ENCODE results near the gene DNAJB13. TPM values are rescaled to one million over a fixed set of nuclear protein-coding genes. Genes with fewer than 3 reads are reported as not detected.

DNAJB13 gene
- total RNA-seq, 2 experiments from 2014 or later = 0.37 to 0.57 TPM

DNA sequence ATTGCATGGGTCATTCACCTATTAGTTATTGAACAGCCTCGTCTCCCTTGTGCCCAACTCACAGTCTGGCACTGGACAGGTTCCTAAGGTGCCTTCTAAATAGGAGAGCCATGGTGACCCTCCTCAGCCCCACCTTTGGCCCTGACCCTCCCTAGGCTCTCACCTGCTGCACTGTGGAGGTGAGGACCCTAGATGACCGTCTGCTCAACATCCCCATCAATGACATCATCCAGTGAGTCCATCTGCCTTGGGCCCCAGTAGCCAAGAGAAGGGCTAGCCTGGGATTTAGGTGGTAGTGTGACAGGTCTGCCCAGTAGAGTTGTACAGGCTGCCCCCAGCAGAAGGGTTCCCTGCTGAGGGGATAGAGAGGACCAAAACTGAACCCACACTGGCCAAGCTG is 18.3 kb downstream of the DNAJB13 start:
- DNase-seq (no peak), ATAC-seq (no peak)
- no peak overlapping the region for H3K4me3 Mint-ChIP-seq
- peaks cover 77% of the 10 kb centered on the region for H3K4me1 Mint-ChIP-seq
- peaks cover 3% of the 10 kb centered on the region for H3K36me3 Mint-ChIP-seq (ENCODE audit: low read depth)
- H3K27me3 Mint-ChIP-seq = no peaks in the 10 kb centered on the region
- no peaks in the 10 kb centered on the region for H3K9me3 Mint-ChIP-seq (ENCODE audit: low read depth)
- intact Hi-C loops (cut with DNase I, micrococcal nuclease) = loop anchor here in 1 of 2 experiments (10.0 kb wide), 2 partner anchors 286 to 336 kb away; no protein-coding TSS in a partner anchor
- CTCF ChIA-PET = interaction anchor here (0.6 to 1.0 kb wide), 2 partner anchors 9 to 1142 kb away, joined by 3 read pairs; no protein-coding TSS in a partner anchor
- POLR2A ChIA-PET = interaction anchor here (0.6 to 1.1 kb wide), 2 partner anchors 10 to 180 kb away, joined by 3 to 4 read pairs; no protein-coding TSS in a partner anchor
- peak overlapping the region; percentile 63 for H3K27ac Mint-ChIP-seq

DNA sequence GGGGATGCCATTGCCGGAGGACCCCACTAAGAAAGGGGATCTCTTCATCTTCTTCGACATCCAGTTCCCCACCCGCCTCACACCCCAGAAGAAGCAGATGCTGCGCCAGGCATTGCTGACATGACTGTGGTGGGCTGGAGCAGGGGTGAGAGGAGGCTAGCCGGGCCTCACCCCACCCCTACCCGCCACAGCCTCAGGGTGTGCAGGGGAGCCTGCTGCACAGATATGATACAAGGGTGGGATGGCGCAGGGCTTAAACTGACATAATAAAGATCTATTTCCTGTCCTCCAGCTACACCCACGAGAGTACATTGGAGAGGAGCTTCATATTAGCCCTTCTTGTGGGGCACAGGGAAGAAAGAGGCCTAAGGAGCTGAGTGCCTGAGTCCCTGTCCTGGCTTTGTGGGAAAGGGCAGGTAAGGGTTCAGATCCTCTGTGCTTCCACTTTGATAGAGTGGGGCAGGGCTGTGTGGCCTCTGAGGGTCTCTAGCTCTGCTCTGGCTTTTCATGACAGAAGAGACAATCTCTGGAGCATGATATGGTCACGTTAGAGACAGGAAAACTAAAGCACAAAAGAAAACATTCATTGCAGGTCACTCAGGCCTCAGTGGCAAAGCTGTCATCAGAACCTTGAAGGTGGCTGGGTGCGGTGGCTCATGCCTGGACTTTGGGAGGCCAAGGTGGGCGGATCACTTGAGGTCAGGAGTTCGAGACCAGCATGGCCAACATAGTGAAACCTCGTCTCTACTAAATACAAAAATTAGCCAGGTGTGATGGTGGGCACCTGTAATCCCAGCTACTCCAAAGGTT is 19.4 kb downstream of the DNAJB13 start:
- ChIA-PET CTCF (interaction anchor here (1.0 to 1.5 kb wide), 2 partner anchors 10 kb away, joined by 3 to 7 read pairs; no protein-coding TSS in a partner anchor), POLR2A (interaction anchor here (0.9 to 1.9 kb wide), 2 partner anchors 10 to 24 kb away, joined by 3 to 7 read pairs; no protein-coding TSS in a partner anchor)
- DNase-seq (no peak), ATAC-seq (peak; percentile 14)
- Mint-ChIP-seq H3K9me3 (ENCODE audit: low read depth) (no peaks in the 10 kb centered on the region), H3K36me3 (ENCODE audit: low read depth) (peaks cover 13% of the 10 kb centered on the region), H3K27me3 (no peaks in the 10 kb centered on the region), H3K4me3 (no peak overlapping the region), H3K4me1 (peaks cover 79% of the 10 kb centered on the region), H3K27ac (peak overlapping the region; percentile 63)
- intact Hi-C loops (cut with DNase I, micrococcal nuclease) = loop anchor here in 1 of 2 experiments (10.0 kb wide), 2 partner anchors 285 to 335 kb away; no protein-coding TSS in a partner anchor

DNA sequence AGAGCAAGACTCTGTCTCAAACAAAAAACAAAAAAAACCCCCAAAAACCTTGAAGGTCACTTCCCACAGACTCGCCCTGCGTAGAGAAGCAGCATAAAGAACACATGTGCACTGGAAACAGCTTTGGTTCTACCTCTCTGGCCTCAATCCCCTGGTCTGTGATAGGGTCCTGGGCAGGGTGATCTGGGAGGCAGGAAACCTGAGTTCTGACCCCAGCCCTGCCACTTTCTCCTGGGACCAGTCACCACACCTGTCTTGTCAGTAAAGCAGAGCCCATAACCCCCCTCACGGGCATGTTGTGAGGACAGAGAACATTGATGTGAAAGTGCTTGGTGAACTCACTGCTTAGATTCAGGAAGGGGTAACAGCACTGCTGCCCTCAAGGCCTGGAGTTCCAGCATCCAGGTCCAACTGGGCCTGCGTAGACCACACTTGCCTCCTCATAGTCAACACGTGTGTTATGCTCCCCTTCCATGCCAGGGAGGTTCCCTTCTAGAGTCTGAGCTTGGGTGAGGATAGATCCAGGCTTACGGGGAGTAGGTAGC is 20.4 kb downstream of the DNAJB13 start:
- no peak overlapping the region for H3K4me3 Mint-ChIP-seq
- DNase-seq (no peak), ATAC-seq (no peak)
- CTCF ChIA-PET = interaction anchor here (1.5 kb wide), 1 partner anchor 9 kb away, joined by 7 read pairs; no protein-coding TSS in a partner anchor
- peaks cover 83% of the 10 kb centered on the region for H3K4me1 Mint-ChIP-seq
- H3K9me3 Mint-ChIP-seq (ENCODE audit: low read depth) = no peaks in the 10 kb centered on the region
- H3K27me3 Mint-ChIP-seq = no peaks in the 10 kb centered on the region
- H3K27ac Mint-ChIP-seq = peak overlapping the region; percentile 83
- POLR2A ChIA-PET = interaction anchor here (0.6 to 1.9 kb wide), 3 partner anchors 9 to 75 kb away, joined by 3 to 7 read pairs (median 5); no protein-coding TSS in a partner anchor
- peaks cover 22% of the 10 kb centered on the region for H3K36me3 Mint-ChIP-seq (ENCODE audit: low read depth)
- intact Hi-C loops (cut with DNase I, micrococcal nuclease) = no loop called here

- ChIA-PET CTCF (interaction anchor here (0.9 to 1.2 kb wide), 4 partner anchors 8 to 46 kb away, joined by 3 read pairs; no protein-coding TSS in a partner anchor), POLR2A (interaction anchor here (0.9 kb wide), 1 partner anchor 9 kb away, joined by 3 read pairs; no protein-coding TSS in a partner anchor)
- no peak for ATAC-seq
- Mint-ChIP-seq H3K4me1 (peaks cover 92% of the 10 kb centered on the region), H3K4me3 (no peak overlapping the region), H3K27me3 (no peaks in the 10 kb centered on the region), H3K36me3 (ENCODE audit: low read depth) (peaks cover 31% of the 10 kb centered on the region), H3K9me3 (ENCODE audit: low read depth) (no peaks in the 10 kb centered on the region), H3K27ac (peak overlapping the region; percentile 17)
- no peak for DNase-seq
- intact Hi-C loops (cut with DNase I, micrococcal nuclease) = no loop called here
Measured at GRCh38 chr11:73972187-73972586, 21.4 kb downstream of the DNAJB13 start.

DNA sequence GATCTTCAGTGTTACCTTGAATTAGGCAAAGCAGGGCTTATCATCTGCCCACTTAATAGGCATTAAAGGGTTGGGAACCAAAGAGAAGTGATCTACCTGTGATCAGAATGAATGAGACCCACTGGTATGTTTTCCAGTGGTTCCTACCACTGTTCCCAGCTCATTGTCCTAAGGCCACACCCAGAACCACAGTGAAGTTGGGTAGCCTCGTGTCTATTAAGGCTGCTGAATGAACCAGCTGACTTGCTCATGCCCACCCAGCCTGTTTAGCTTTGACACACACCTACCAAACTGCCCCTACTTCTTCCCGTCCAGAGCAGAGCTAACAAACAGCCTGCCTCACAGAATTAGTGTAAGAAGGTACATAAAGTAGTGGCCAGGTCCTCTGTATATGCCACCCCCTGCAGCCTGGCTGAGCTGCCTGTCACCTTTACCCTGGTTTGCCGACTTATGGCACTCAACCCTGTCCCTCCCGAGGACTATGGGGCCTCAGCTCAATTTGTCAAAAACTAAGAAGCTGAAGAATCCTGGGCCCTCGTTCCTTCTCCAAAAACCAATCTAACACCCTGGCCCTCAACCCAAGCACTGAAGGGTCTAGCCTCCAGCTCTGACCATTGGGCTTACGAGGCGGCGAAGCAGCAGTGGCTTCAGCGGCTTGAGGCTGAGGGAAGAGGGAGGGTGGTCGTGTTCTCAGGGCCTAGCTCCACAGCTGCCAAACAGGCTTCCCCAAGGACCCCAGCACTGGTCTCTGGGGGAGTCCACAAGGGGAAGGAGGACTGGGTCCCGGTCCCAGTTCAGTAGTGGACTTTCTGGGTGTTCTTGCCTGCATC is 22.0 kb downstream of the DNAJB13 start:
- no peaks in the 10 kb centered on the region for H3K9me3 Mint-ChIP-seq (ENCODE audit: low read depth)
- H3K27ac Mint-ChIP-seq = peak overlapping the region; percentile 66
- POLR2A ChIA-PET = interaction anchor here (0.6 to 1.4 kb wide), 4 partner anchors 8 to 282 kb away, joined by 3 to 4 read pairs (median 4); partner anchors contain the start of genes C2CD3 and PPME1
- intact Hi-C loops (cut with DNase I, micrococcal nuclease) = no loop called here
- DNase-seq (no peak), ATAC-seq (no peak)
- H3K4me1 Mint-ChIP-seq = peaks cover 94% of the 10 kb centered on the region
- CTCF ChIA-PET = interaction anchor here (0.9 to 1.2 kb wide), 5 partner anchors 9 to 45 kb away, joined by 3 to 5 read pairs (median 3); partner anchors contain the start of gene UCP2
- no peaks in the 10 kb centered on the region for H3K27me3 Mint-ChIP-seq
- no peak overlapping the region for H3K4me3 Mint-ChIP-seq
- peaks cover 38% of the 10 kb centered on the region for H3K36me3 Mint-ChIP-seq (ENCODE audit: low read depth)

DNA sequence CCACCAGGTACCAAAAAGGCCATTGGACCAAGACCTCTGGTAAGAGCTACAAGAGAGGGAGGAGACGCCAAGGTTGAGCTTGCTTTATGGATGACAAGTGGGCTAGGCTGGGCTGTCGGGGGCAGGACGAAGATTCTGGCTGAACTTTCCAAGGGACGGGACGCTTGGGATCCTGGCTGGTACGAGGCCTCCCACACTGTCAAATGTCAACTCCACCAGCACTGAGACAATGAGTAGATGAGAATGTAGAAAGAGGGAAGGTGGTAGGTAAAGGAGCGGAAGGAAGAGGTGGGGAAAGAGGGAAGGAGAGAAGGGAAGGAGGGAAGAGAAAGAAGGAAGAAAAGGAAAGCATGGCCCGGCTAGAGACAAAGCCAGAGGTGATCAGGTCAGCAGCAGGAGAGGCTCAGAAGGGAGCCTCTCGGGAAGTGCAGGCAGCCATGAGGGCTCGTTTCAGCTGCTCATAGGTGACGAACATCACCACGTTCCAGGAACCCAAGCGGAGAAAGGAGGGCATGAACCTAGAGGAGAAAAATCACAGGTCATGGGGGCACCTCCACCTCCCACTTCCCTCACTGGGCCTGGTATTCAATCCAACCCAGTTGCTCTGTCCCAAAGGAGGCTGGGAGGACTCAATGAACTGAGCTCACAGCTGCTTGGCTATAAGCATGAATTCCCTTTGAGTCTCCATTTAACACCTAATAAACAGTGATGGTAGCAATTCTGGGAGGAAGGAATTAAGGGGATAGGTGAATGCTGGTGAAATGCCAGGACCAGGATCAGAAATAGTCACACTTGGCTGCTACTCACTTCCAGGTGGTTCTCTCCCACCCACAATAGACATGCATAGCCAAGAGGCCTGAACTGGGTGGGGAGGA is 24.0 kb downstream of the DNAJB13 start:
- Mint-ChIP-seq H3K9me3 (ENCODE audit: low read depth) (no peaks in the 10 kb centered on the region), H3K4me1 (peaks cover 94% of the 10 kb centered on the region), H3K27ac (peak overlapping the region; percentile 75), H3K27me3 (no peaks in the 10 kb centered on the region), H3K36me3 (ENCODE audit: low read depth) (peaks cover 56% of the 10 kb centered on the region), H3K4me3 (no peak overlapping the region)
- ChIA-PET CTCF (interaction anchor here (0.7 kb wide), 1 partner anchor 169 kb away, joined by 3 read pairs; no protein-coding TSS in a partner anchor), POLR2A (interaction anchor here (1.0 to 1.4 kb wide), 3 partner anchors 10 to 196 kb away, joined by 3 to 4 read pairs (median 3); partner anchors contain the start of genes C2CD3 and PPME1)
- ATAC-seq (no peak), DNase-seq (no peak)
- intact Hi-C loops (cut with DNase I, micrococcal nuclease) = no loop called here

- peaks cover 94% of the 10 kb centered on the region for H3K4me1 Mint-ChIP-seq
- H3K4me3 Mint-ChIP-seq = no peak overlapping the region
- ATAC-seq = no peak
- H3K9me3 Mint-ChIP-seq (ENCODE audit: low read depth) = no peaks in the 10 kb centered on the region
- ChIA-PET POLR2A (interaction anchor here (0.9 to 1.0 kb wide), 4 partner anchors 19 to 36 kb away, joined by 3 to 8 read pairs (median 3); no protein-coding TSS in a partner anchor), CTCF (interaction anchor here (1.0 kb wide), 1 partner anchor 9 kb away, joined by 4 read pairs; no protein-coding TSS in a partner anchor)
- intact Hi-C loops (cut with DNase I, micrococcal nuclease) = no loop called here
- H3K36me3 Mint-ChIP-seq (ENCODE audit: low read depth) = peaks cover 61% of the 10 kb centered on the region
- no peaks in the 10 kb centered on the region for H3K27me3 Mint-ChIP-seq
- peak overlapping the region; percentile 75 for H3K27ac Mint-ChIP-seq
- no peak for DNase-seq
Measured at GRCh38 chr11:73975479-73975757, 24.6 kb downstream of the DNAJB13 start.

DNA sequence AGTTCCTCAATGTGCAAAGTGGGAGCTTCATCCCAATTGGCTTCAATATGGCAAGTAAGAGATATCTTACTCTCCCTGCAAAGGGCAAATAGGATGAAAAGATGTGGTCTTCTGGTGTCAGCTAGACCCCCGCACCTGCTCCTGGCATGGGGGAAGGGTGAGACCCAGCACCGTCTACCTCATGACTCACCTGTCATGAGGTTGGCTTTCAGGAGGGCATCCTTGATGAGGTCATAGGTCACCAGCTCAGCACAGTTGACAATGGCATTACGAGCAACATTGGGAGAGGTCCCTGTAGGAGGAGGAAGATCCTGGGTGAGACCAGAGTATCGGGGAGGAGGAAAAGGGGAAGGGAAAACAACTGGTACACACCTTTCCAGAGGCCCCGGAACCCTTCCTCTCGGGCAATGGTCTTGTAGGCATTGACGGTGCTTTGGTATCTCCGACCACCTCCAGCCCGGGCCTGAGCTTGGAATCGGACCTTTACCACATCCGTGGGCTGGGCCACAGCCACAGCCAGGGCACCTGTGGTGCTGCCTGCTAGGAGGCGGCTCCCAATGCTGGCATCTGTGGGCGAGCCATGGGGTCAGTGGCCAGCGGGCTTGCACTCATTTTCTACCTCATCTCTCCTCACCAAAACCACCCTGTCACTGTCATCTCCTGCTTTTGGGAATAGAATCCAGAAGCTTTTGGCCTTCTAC is 25.8 kb downstream of the DNAJB13 start:
- H3K27me3 Mint-ChIP-seq = no peaks in the 10 kb centered on the region
- DNase-seq (no peak), ATAC-seq (no peak)
- peak overlapping the region; percentile 66 for H3K27ac Mint-ChIP-seq
- ChIA-PET POLR2A (interaction anchor here (0.7 to 1.0 kb wide), 4 partner anchors 15 to 35 kb away, joined by 3 to 8 read pairs (median 3); no protein-coding TSS in a partner anchor), CTCF (interaction anchor here (0.6 to 1.0 kb wide), 4 partner anchors 10 to 1606 kb away, joined by 3 to 4 read pairs (median 4); no protein-coding TSS in a partner anchor)
- H3K4me3 Mint-ChIP-seq = no peak overlapping the region
- peaks cover 95% of the 10 kb centered on the region for H3K4me1 Mint-ChIP-seq
- no peaks in the 10 kb centered on the region for H3K9me3 Mint-ChIP-seq (ENCODE audit: low read depth)
- H3K36me3 Mint-ChIP-seq (ENCODE audit: low read depth) = peaks cover 73% of the 10 kb centered on the region
- intact Hi-C loops (cut with DNase I, micrococcal nuclease) = no loop called here

DNA sequence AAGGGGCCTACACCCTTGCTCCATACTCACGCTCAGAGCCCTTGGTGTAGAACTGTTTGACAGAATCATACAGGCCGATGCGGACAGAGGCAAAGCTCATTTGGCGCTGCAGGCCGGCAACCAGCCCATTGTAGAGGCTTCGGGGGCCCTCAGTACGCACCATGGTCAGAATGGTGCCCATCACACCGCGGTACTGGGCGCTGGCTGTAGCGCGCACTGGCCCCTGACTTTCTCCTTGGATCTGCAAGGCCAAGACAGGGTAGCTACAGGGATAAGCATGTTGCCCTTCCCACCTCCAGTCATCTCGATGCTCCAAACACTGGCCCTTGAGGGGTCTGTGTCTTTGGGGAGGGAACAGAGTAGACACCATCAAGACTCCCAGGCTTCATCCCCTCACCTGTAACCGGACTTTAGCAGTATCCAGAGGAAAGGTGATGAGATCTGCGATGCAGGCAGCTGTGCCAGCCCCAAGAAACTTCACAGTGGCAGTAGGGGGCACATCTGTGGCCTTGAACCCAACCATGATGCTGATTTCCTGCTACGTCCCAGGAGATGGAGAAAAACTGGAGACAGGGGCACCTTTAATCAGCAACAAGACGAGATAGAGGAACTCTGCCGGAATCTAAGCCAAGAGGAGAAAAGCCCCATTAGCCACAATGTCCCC is 27.2 kb downstream of the DNAJB13 start:
- DNase-seq (no peak), ATAC-seq (no peak)
- Mint-ChIP-seq H3K4me3 (no peak overlapping the region), H3K4me1 (peaks cover 83% of the 10 kb centered on the region), H3K27me3 (no peaks in the 10 kb centered on the region), H3K36me3 (ENCODE audit: low read depth) (peaks cover 82% of the 10 kb centered on the region), H3K9me3 (ENCODE audit: low read depth) (no peaks in the 10 kb centered on the region), H3K27ac (peak overlapping the region; percentile 95)
- CTCF ChIA-PET = interaction anchor here (0.6 kb wide), 1 partner anchor 149 kb away, joined by 4 read pairs; no protein-coding TSS in a partner anchor
- intact Hi-C loops (cut with DNase I, micrococcal nuclease) = no loop called here
- POLR2A ChIA-PET = interaction anchor here (0.7 kb wide), 1 partner anchor 61 kb away, joined by 3 read pairs; no protein-coding TSS in a partner anchor

Measured in activated CD4-positive, alpha-beta T cell treated with anti-CD3 and anti-CD28 coated beads for 36 hours (primary cell).